ENCODE measurements around the gene DNAJC11.

GRCh38 chr1:6674771-6675170 is 26.8 kb downstream of the DNAJC11 start:
- no peak for TF ChIP-seq CTCF (IDR thresholded peaks at IDR 0.05)
- TF ChIP-seq POLR2A (IDR thresholded peaks at IDR 0.05) = no peak
